ENCODE results near the gene NPTN. TPM values are rescaled to one million over a fixed set of nuclear protein-coding genes. Genes with fewer than 3 reads are reported as not detected.

The NPTN gene
- total and polyA plus RNA-seq, 2 of the 13 experiments (the other 11 are each of a cell fraction or from before 2014, with no cell fraction given), result 78.0 to 110 TPM

- Histone ChIP-seq H2AFZ (ENCODE audit: low read length) (no peak overlapping the region), H3K9me3 (ENCODE audit: low read length) (no peaks in the 10 kb centered on the region), H3K9ac (ENCODE audit: insufficient read depth, low read depth, low read length) (no peak overlapping the region), H3K4me2 (ENCODE audit: low read depth, low read length) (no peak overlapping the region), H4K20me1 (ENCODE audit: insufficient read depth, low read length) (no peaks in the 10 kb centered on the region), H3K4me1 (ENCODE audit: insufficient read depth, low read length) (no peaks in the 10 kb centered on the region), H3K4me3 (replicated peaks in 1 of 3; ENCODE audit: insufficient read depth in 1 of 3, low read depth in 2 of 3, low read length in 3 of 3) (no peak overlapping the region), H3K36me3 (replicated peaks in 1 of 2; ENCODE audit: control insufficient read depth in 1 of 2, insufficient read depth in 2 of 2, low read length in 2 of 2) (no peaks in the 10 kb centered on the region), H3K27ac (ENCODE audit: extremely low read length, insufficient read depth, low read length) (no peak overlapping the region), H3K27me3 (ENCODE audit: control insufficient read depth in 1 of 2, insufficient read depth in 2 of 2, low read length in 2 of 2) (no peaks in the 10 kb centered on the region; a peak in 1 of 5 replicates), H3K79me2 (ENCODE audit: insufficient read depth, low read length) (no peaks in the 10 kb centered on the region)
- ChIA-PET POLR2A (no interaction called here), CTCF (ENCODE audit: low intra/inter-chr PET ratio, low total read pairs) (no interaction called here)
- intact Hi-C loops (cut with micrococcal nuclease; ENCODE audit: unreplicated experiment), result no loop called here
- in situ Hi-C loops (cut with HindIII; ENCODE audit: extremely low pct_ligation_motif_present, low pct_unique_long_range_greater_than_20kb), result no loop called here
- TF ChIP-seq GABPA (IDR thresholded peaks at IDR 0.05; ENCODE audit: low read depth, low read length) (no peak), GABPA (CRISPR knock-in tag; IDR thresholded peaks at IDR 0.05; ENCODE audit: low read depth) (no peak), TAF1 (CRISPR knock-in tag; IDR thresholded peaks at IDR 0.05) (no peak), LCORL (IDR thresholded peaks at IDR 0.05) (no peak), LCORL (CRISPR knock-in tag; IDR thresholded peaks at IDR 0.05) (no peak), ZNF12 (CRISPR knock-in tag; IDR thresholded peaks at IDR 0.05) (no peak), ZNF546 (CRISPR knock-in tag; conservative IDR thresholded peaks at IDR 0.05) (no peak), ONECUT2 (CRISPR knock-in tag; IDR thresholded peaks at IDR 0.05) (no peak), MXI1 (IDR thresholded peaks at IDR 0.05; ENCODE audit: borderline replicate concordance, low read depth, low read length) (no peak), ZNF383 (CRISPR knock-in tag; IDR thresholded peaks at IDR 0.05; ENCODE audit: borderline replicate concordance) (no peak), SOX13 (IDR thresholded peaks at IDR 0.05) (no peak), SOX13 (CRISPR knock-in tag; conservative IDR thresholded peaks at IDR 0.05 in 1 of 2, IDR thresholded peaks at IDR 0.05 in 1 of 2) (no peak), MAFG (CRISPR knock-in tag; IDR thresholded peaks at IDR 0.05) (no peak), ZNF878 (CRISPR knock-in tag; IDR thresholded peaks at IDR 0.05) (no peak), ZNF354B (CRISPR knock-in tag; IDR thresholded peaks at IDR 0.05) (no peak)
- TF ChIP-seq, protein P1, sequence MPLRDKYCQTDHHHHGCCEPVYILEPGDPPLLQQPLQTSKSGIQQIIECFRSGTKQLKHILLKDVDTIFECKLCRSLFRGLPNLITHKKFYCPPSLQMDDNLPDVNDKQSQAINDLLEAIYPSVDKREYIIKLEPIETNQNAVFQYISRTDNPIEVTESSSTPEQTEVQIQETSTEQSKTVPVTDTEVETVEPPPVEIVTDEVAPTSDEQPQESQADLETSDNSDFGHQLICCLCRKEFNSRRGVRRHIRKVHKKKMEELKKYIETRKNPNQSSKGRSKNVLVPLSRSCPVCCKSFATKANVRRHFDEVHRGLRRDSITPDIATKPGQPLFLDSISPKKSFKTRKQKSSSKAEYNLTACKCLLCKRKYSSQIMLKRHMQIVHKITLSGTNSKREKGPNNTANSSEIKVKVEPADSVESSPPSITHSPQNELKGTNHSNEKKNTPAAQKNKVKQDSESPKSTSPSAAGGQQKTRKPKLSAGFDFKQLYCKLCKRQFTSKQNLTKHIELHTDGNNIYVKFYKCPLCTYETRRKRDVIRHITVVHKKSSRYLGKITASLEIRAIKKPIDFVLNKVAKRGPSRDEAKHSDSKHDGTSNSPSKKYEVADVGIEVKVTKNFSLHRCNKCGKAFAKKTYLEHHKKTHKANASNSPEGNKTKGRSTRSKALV (CRISPR knock-in tag; IDR thresholded peaks at IDR 0.05), result no peak
- DNase-seq (ENCODE audit: low spot score), result no peak
- BruUV-seq (replicated peaks), result no TSS peak
- no peak for ATAC-seq
- 43% methylated on average over 2 of the region's 2 CpGs for WGBS (ENCODE audit: low lambda C conversion rate)
- no peak for FAIRE-seq
Measured at GRCh38 chr15:73517566-73517965, 115.6 kb downstream of the NPTN start.

All from HepG2 (cell line).